Measurements from ENCODE around the gene NINL. TPM values are rescaled to one million over a fixed set of nuclear protein-coding genes. Genes with fewer than 3 reads are reported as not detected.

Gene NINL
- total and polyA plus RNA-seq, 2 of the 4 experiments (the other 2 are of a cell fraction) = 3.0 to 10.4 TPM

DNA sequence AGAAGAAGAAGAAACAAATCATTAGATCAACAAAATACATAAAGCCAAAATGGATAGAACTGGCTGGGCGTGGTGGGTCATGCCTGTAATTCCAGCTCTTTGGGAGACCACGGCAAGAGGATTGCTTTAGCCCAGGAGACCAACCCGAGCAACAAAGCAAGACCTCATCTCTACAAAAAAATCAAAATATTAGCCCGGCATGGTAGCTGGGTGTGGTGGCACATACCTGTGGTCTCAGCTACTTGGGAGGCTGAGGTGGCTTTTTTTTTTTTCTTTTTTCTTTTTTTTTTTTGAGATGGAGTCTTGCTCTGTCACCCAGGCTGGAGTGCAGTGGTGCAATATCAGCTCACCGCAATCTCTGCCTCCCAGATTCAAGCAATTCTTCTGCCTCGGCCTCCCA is 21.5 kb downstream of the NINL start:
- intact Hi-C loops (cut with micrococcal nuclease) = no loop called here
- H4K8ac ChIP-seq (ENCODE audit: low read depth in 2 of 2, low read length in 2 of 2) = no peak overlapping the region
- in situ Hi-C loops (cut with MboI; ENCODE audit: low sequenced_read_pairs) = no loop called here
- no peak overlapping the region for H2BK15ac ChIP-seq (ENCODE audit: low read depth, low read length)
- peaks cover 2% of the 10 kb centered on the region; the same call in 1 of the 2 replicates for H3K9me3 ChIP-seq (ENCODE audit: control insufficient read depth, insufficient read depth, low read length)
- no peak overlapping the region for H4K5ac ChIP-seq (ENCODE audit: low read depth, low read length)
- no peak overlapping the region for H2AK5ac ChIP-seq (ENCODE audit: low read depth, low read length)
- DNase-seq = no peak
- H3K79me1 ChIP-seq (ENCODE audit: low read depth in 1 of 2, low read length in 2 of 2) = peaks cover 18 to 26% of the 10 kb centered on the region in 2 experiments; a peak in 3 of 4 replicates
- H3K14ac ChIP-seq (replicated peaks; ENCODE audit: low read depth, low read length) = no peak overlapping the region
- no peaks in the 10 kb centered on the region for H3K4me1 ChIP-seq (ENCODE audit: control insufficient read depth, insufficient read depth, low read length)
- H3K27me3 ChIP-seq (ENCODE audit: control insufficient read depth, insufficient read depth, low read length) = no peaks in the 10 kb centered on the region
- no TSS peak for BruUV-seq (replicated peaks)
- no peak overlapping the region for H2AFZ ChIP-seq (replicated peaks; ENCODE audit: low read length, poor library complexity)
- POLR2A ChIA-PET (ENCODE audit: unreplicated experiment) = no interaction called here
- no peak overlapping the region for H3K27ac ChIP-seq (ENCODE audit: insufficient read depth, low read length)
- H3K56ac ChIP-seq (ENCODE audit: extremely low read depth, insufficient read depth, low read length) = no peak overlapping the region
- no peak overlapping the region for H3K9ac ChIP-seq (ENCODE audit: low read depth, low read length)
- H4K91ac ChIP-seq (ENCODE audit: insufficient read depth, low read depth, low read length) = no peak overlapping the region
- H3K9me1 ChIP-seq (ENCODE audit: insufficient read depth, low read length) = peaks cover under 1% of the 10 kb centered on the region; the same call in 1 of the 2 replicates
- no peak overlapping the region for H2BK20ac ChIP-seq (ENCODE audit: low read depth, low read length)
- H3K4me2 ChIP-seq (ENCODE audit: low read depth, low read length) = no peak overlapping the region
- dilution Hi-C loops (cut with HindIII; ENCODE audit: low sequenced_read_pairs, unreplicated experiment) = no loop called here
- no peak overlapping the region for H3K4ac ChIP-seq (ENCODE audit: low read depth, low read length)
- TF ChIP-seq CEBPB (IDR thresholded peaks at IDR 0.05; ENCODE audit: low read depth, low read length) (no peak), CTCF (conservative IDR thresholded peaks at IDR 0.05; ENCODE audit: low read depth, low read length) (no peak), USF2 (IDR thresholded peaks at IDR 0.05; ENCODE audit: low read depth, low read length) (no peak), FOS (IDR thresholded peaks at IDR 0.05; ENCODE audit: low read depth, low read length) (no peak), RAD21 (IDR thresholded peaks at IDR 0.05; ENCODE audit: low read length) (no peak), BHLHE40 (IDR thresholded peaks at IDR 0.05; ENCODE audit: low read depth, low read length) (no peak), RFX5 (IDR thresholded peaks at IDR 0.05; ENCODE audit: low read depth, low read length) (no peak), MAFK (IDR thresholded peaks at IDR 0.05; ENCODE audit: low read depth, low read length) (no peak), SMC3 (IDR thresholded peaks at IDR 0.05; ENCODE audit: low read depth, low read length) (no peak), CHD1 (IDR thresholded peaks at IDR 0.05; ENCODE audit: low read depth, low read length) (no peak)
- peaks cover 10% of the 10 kb centered on the region for H4K20me1 ChIP-seq (ENCODE audit: insufficient read depth, low read length)
- no peak for ATAC-seq (ENCODE audit: low read depth)
- no peak overlapping the region for H3K18ac ChIP-seq (ENCODE audit: low read depth, low read length)
- no peak overlapping the region for H2BK120ac ChIP-seq (ENCODE audit: low read depth, low read length)
- no peak overlapping the region for H3K4me3 ChIP-seq (ENCODE audit: insufficient read depth, low read depth, low read length)
- WGBS, 2 experiments (ENCODE audit: extremely low coverage in 2 of 2, insufficient read length in 1 of 2) = 80% methylated on average over 1 of the region's 6 CpGs; no CpG with 5 or more reads in 1 of the 2 experiments
- no peak overlapping the region for H2AK9ac ChIP-seq (replicated peaks; ENCODE audit: low read depth, low read length, poor library complexity)
- H2BK5ac ChIP-seq (ENCODE audit: low read depth, low read length, poor library complexity, severe bottlenecking) = no peak overlapping the region
- no peaks in the 10 kb centered on the region for H3K36me3 ChIP-seq (ENCODE audit: control insufficient read depth, insufficient read depth, low read length)
- CTCF ChIA-PET = no interaction called here
- no peak overlapping the region for H3K23ac ChIP-seq (ENCODE audit: low read depth, low read length)
